ENCODE results near the gene ARHGEF19.

ARHGEF19 gene

GRCh38 chr1:16174886-16175598 lies 37.4 kb downstream of the ARHGEF19 start:
- H3K9me3 ChIP-seq (ENCODE audit: insufficient read depth, low read length): no peaks in the 10 kb centered on the region
- H3K27me3 ChIP-seq (ENCODE audit: low read depth, low read length): no peaks in the 10 kb centered on the region
- H3K36me3 ChIP-seq (replicated peaks; ENCODE audit: low read depth, low read length): no peaks in the 10 kb centered on the region
- no peaks in the 10 kb centered on the region for H3K79me2 ChIP-seq (ENCODE audit: low read length)
- no peak overlapping the region for H3K4me2 ChIP-seq (ENCODE audit: low read length)
- H3K9ac ChIP-seq (ENCODE audit: low read length): no peak overlapping the region
- TF ChIP-seq EZH2phosphoT487 (IDR thresholded peaks at IDR 0.05; ENCODE audit: low read depth) (no peak), CTCF (IDR thresholded peaks at IDR 0.05; ENCODE audit: low read depth, low read length) (no peak)
- no peaks in the 10 kb centered on the region for H4K20me1 ChIP-seq (ENCODE audit: insufficient read depth, low read length)
- no peak overlapping the region for H3K27ac ChIP-seq (ENCODE audit: low read length)
- no peaks in the 10 kb centered on the region for H3K4me1 ChIP-seq (ENCODE audit: low read length)
- H2AFZ ChIP-seq (ENCODE audit: low read depth, low read length): no peak overlapping the region
- H3K4me3 ChIP-seq (ENCODE audit: low read length): no peak overlapping the region

- TF ChIP-seq EZH2phosphoT487 (IDR thresholded peaks at IDR 0.05; ENCODE audit: low read depth) (no peak), CTCF (IDR thresholded peaks at IDR 0.05; ENCODE audit: low read depth, low read length) (no peak)
- Histone ChIP-seq H3K9me3 (ENCODE audit: insufficient read depth, low read length) (no peaks in the 10 kb centered on the region), H3K4me1 (ENCODE audit: low read length) (no peaks in the 10 kb centered on the region; the same call in 1 of the 2 replicates), H3K27me3 (ENCODE audit: low read depth, low read length) (no peaks in the 10 kb centered on the region), H3K36me3 (replicated peaks; ENCODE audit: low read depth, low read length) (no peaks in the 10 kb centered on the region), H3K79me2 (ENCODE audit: low read length) (no peaks in the 10 kb centered on the region), H3K27ac (ENCODE audit: low read length) (no peak overlapping the region), H2AFZ (ENCODE audit: low read depth, low read length) (no peak overlapping the region), H4K20me1 (ENCODE audit: insufficient read depth, low read length) (no peaks in the 10 kb centered on the region), H3K9ac (ENCODE audit: low read length) (no peak overlapping the region), H3K4me2 (ENCODE audit: low read length) (no peak overlapping the region), H3K4me3 (ENCODE audit: low read length) (no peak overlapping the region)
Observed at GRCh38 chr1:16174261-16174868, 38.1 kb downstream of the ARHGEF19 start.

GRCh38 chr1:16173447-16174260 lies 38.8 kb downstream of the ARHGEF19 start:
- H3K4me1 ChIP-seq (ENCODE audit: low read length): peaks cover 5% of the 10 kb centered on the region
- no peaks in the 10 kb centered on the region for H3K9me3 ChIP-seq (ENCODE audit: insufficient read depth, low read length)
- H3K9ac ChIP-seq (ENCODE audit: low read length): no peak overlapping the region
- TF ChIP-seq CTCF (IDR thresholded peaks at IDR 0.05; ENCODE audit: low read depth, low read length) (no peak), EZH2phosphoT487 (IDR thresholded peaks at IDR 0.05; ENCODE audit: low read depth) (no peak)
- no peak overlapping the region for H3K4me3 ChIP-seq (ENCODE audit: low read length)
- H3K4me2 ChIP-seq (ENCODE audit: low read length): no peak overlapping the region
- H3K27me3 ChIP-seq (ENCODE audit: low read depth, low read length): no peaks in the 10 kb centered on the region
- no peak overlapping the region for H3K27ac ChIP-seq (ENCODE audit: low read length)
- H2AFZ ChIP-seq (ENCODE audit: low read depth, low read length): no peak overlapping the region
- no peaks in the 10 kb centered on the region for H3K79me2 ChIP-seq (ENCODE audit: low read length)
- no peaks in the 10 kb centered on the region for H3K36me3 ChIP-seq (replicated peaks; ENCODE audit: low read depth, low read length)
- H4K20me1 ChIP-seq (ENCODE audit: insufficient read depth, low read length): no peaks in the 10 kb centered on the region

- no peak overlapping the region for H2AFZ ChIP-seq (ENCODE audit: low read depth, low read length)
- H4K20me1 ChIP-seq (ENCODE audit: insufficient read depth, low read length): no peaks in the 10 kb centered on the region
- TF ChIP-seq CTCF (IDR thresholded peaks at IDR 0.05; ENCODE audit: low read depth, low read length): no peak
- TF ChIP-seq EZH2phosphoT487 (IDR thresholded peaks at IDR 0.05; ENCODE audit: low read depth): no peak
- H3K9ac ChIP-seq (ENCODE audit: low read length): no peak overlapping the region
- no peaks in the 10 kb centered on the region for H3K27me3 ChIP-seq (ENCODE audit: low read depth, low read length)
- H3K4me1 ChIP-seq (ENCODE audit: low read length): peaks cover 10% of the 10 kb centered on the region
- no peaks in the 10 kb centered on the region for H3K9me3 ChIP-seq (ENCODE audit: insufficient read depth, low read length)
- no peak overlapping the region for H3K27ac ChIP-seq (ENCODE audit: low read length)
- no peaks in the 10 kb centered on the region for H3K36me3 ChIP-seq (replicated peaks; ENCODE audit: low read depth, low read length)
- H3K79me2 ChIP-seq (ENCODE audit: low read length): no peaks in the 10 kb centered on the region
- H3K4me3 ChIP-seq (ENCODE audit: low read length): no peak overlapping the region
- H3K4me2 ChIP-seq (ENCODE audit: low read length): no peak overlapping the region
Observed at GRCh38 chr1:16172964-16173446, 39.4 kb downstream of the ARHGEF19 start.

Data from OCI-LY3 (cell line).